Posterior cingulate gyrus (tissue), 11 donors: Measurements from ENCODE around the gene KDM5B.

Source experiments
- DNase-seq, 10 donors: peaks; one replicate each; pipeline versions ENCODE4 v3.0.0 to v3.0.0-alpha.2; 2020 to 2021; ENCODE audit warnings: mixed read lengths in 3 of 10
- intact Hi-C: fragments of 100-400 bp; cut with DNase I; formaldehyde crosslinking; loops from one replicate; pipeline ENCODE4 v1.15.1; 2023

KDM5B gene

DNA sequence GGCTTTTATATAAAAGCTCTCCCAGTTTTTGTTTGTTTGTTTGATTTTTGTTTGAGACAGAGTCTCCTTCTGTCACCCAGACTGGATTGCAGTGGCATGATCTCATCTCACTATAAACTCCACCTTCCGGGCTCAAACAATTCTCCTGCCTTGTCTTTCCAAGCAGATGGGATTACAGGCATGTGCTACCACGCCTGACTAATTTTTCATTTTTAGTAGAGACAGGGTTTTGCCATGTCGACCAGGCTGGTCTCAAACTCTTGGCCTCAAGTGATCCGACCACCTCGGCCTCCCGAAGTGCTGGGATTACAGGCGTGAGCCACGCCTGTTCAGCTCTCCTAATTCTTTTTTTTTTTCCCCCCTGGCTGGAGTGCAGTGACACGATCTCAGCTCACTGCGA is 6.9 kb upstream of the KDM5B start:
- intact Hi-C loops, result no loop called here
- DNase-seq, result peak in 1 of 10 donors; percentile 24

GRCh38 chr1:202812176-202813026 is 4.2 kb upstream of the KDM5B start:
- intact Hi-C loops, result no loop called here

GRCh38 chr1:202811296-202812175 is 3.3 kb upstream of the KDM5B start:
- peak in 5 of 10 donors; percentile 10 to 82 (median 74) for DNase-seq
- intact Hi-C loops, result loop anchor here (2.0 kb wide), 1 partner anchor 77 kb away; the partner anchor contains the start of gene RABIF

More at GRCh38 chr1:202812176-202813026, 4.2 kb upstream of the KDM5B start:
- peak in 1 of 10 donors; percentile 68 for DNase-seq

GRCh38 chr1:202810615-202811295 is 2.5 kb upstream of the KDM5B start, which contains the start of gene PCAT6:
TSS of gene PCAT6 (plus strand) at chr1:202810954.
- peak; percentile 88 to 99 (median 94) for DNase-seq
- intact Hi-C loops, result loop anchor here (2.0 kb wide), 1 partner anchor 78 kb away; the partner anchor contains the start of gene RABIF

DNA sequence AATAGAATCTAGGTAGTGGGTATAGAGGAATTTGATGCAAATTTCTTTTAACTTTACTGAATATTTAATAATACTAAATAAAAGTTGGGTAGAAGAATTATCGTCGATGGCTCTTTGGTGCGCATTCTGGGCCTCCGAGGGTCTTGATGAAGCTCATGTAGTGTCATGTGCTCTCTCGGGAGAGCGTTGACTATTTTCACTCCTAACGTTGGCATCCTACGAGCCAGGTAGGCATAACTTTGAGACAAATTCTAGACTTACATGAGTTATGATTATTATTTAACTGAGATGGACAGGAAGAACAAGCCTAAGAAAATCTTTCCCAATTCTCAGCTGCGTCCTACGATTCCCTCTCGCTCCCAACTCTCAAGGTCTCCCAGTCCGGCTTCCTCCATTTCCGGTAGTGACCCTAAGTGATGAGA is 2.0 kb upstream of the KDM5B start:
- intact Hi-C loops, result loop anchor here (2.0 kb wide), 1 partner anchor 79 kb away; the partner anchor contains the start of gene RABIF
- DNase-seq, result peak in 1 of 10 donors; percentile 44

- DNase-seq, result no peak
- intact Hi-C loops, result loop anchor here (2.0 kb wide), 1 partner anchor 79 kb away; the partner anchor contains the start of gene RABIF
Observed at GRCh38 chr1:202809597-202810159, 1.5 kb upstream of the KDM5B start.

GRCh38 chr1:202807451-202807925 is 733 bp downstream of the KDM5B start:
- peak in 8 of 10 donors; percentile 6 to 87 (median 22) for DNase-seq
- intact Hi-C loops, result no loop called here

DNA sequence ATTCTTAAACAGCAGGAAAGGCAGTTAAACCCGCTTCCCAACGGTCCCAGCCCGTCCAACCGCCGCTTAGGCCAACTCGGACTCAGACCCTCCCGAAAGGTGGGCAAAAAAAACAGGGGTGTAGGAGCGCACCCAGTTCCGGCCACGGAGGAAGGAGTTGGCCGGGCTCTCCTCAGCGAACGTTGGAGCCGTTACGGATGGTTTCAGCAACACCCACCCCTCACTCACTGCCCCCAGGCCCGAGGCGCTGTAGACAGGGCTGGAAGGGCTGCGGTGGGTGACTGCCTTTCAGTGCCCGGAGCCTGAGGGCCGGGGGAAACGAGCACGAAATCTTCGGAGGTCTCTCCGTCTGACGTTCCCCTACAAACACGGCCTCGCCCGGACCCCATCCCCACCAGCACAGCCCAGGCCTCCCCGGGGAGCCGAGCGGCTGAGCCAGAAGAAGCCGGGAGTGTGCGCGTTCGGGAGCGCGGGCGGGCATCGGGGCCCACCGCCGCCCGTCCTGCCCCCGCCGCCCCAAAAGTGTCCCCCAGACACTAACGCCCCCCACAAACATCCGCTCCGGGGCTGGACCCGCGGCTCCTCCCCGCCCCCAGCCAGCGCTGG is 1.3 kb downstream of the KDM5B start:
- intact Hi-C loops, result no loop called here
- DNase-seq, result peak in 7 of 10 donors; percentile 11 to 85 (median 13)

DNA sequence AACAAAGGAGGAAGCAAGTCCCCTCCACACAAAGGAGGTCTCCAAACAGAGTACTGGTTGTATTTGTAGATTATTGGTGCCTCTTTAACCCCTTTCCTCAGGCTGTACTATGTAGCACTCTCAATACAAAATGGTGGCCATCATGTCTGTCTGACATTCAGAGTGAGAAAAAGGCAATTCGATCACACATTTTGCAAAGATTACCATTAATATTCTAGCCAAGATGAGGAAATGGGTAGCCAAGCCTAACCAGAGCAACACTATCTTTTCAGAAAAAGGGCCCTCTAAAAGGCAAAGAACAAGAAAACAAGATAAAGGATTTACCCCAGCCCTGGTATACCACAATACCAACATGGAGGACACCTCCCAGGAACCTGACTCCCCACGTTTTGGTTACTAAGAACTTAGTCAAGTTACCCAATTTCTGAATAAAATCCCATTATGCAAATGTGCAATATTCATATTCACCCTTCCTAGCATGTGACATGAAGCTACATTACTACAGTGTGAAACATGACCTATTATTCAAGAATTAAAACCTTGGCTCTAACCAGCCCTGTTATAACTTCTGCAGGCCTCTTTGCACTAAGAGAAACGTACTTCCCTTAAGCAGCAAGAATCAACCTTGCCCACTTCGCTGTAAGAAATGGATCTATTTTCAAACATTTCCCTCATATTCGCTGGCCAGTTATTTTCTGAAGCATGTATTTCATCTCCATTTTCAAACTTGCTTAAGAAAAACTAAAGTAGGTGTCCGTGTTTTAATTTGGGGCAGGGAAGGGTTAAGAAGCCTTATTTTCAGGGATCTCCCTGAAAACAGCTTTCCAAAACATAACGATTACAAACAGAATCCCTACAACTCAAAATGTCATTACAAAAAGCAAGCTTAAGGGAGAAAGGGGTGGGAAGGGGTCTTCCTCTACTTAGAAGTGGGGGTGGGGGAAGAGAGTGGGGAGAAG is 2.1 kb downstream of the KDM5B start:
- no peak for DNase-seq
- intact Hi-C loops, result no loop called here

GRCh38 chr1:202804126-202804525 is 4.1 kb downstream of the KDM5B start:
- no peak for DNase-seq
- intact Hi-C loops, result no loop called here

- peak in 1 of 10 donors; percentile 52 for DNase-seq
- intact Hi-C loops, result no loop called here
Observed at GRCh38 chr1:202802998-202803932, 5.0 kb downstream of the KDM5B start.

DNA sequence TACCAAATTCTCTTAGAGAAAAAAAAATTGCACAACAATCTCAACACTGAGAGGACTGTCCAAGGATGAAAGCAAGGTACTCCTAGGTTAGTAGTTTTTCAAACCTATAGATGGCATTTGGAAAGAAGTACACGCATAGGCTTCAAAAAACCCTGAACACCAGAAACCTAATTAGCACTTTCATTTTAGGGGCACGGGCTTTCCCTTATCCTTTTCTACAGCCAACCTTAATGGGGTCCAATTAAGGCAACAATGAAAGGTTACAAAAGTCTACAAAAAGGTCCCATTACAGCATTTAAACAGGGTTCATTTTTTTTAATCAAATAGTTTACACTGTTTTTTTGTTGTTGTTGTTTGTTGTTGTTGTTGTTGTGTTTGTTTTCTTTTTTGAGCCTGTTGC is 6.2 kb downstream of the KDM5B start:
- no peak for DNase-seq
- intact Hi-C loops, result no loop called here

DNA sequence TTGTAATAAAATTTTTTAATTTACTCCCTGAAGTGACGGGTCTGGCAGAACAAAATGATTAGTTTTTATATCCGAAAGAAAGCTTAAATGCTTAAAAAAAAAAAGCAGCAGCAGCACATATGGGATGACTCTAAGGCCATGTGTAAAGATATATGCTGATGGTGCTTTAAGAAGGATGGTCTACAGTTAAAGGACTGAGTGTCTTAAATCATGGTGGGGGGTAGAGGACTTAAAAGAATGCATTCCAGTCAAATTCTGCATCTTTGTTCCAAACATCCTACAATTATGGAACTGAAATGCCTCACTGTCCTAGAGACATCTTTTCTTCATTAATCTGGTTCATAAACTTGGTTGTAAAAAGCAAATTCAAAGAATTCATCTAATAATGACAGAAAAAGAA is 7.0 kb downstream of the KDM5B start:
- DNase-seq, result no peak
- intact Hi-C loops, result no loop called here

- no peak for DNase-seq
- intact Hi-C loops, result no loop called here
Observed at GRCh38 chr1:202800742-202801141, 7.5 kb downstream of the KDM5B start.

- intact Hi-C loops, result no loop called here
Observed at GRCh38 chr1:202798792-202799331, 9.4 kb downstream of the KDM5B start.

GRCh38 chr1:202798260-202798659 is 10.0 kb downstream of the KDM5B start:
- intact Hi-C loops, result no loop called here
- no peak for DNase-seq

More at GRCh38 chr1:202798792-202799331, 9.4 kb downstream of the KDM5B start:
- DNase-seq, result no peak

DNA sequence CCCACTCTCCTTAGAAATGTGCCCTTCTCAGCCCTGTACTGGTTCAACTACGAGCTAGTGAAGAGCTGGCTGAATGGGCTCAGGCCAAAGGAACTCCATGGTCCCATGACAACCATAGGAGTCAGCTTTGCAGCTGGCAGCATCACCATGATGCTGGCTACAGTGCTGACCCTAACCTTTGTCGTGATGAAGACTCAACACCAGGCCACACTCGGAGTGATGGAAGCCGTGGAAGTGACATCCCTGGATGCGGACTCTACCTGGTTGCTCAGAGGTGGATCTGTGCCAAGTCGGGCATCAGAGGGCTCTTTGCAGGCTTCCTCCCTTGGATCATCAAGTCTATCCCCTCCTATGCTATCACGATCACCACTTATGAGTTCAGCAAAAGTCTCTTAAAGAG is 11.6 kb downstream of the KDM5B start:
- intact Hi-C loops, result no loop called here
- no peak for DNase-seq
